Lung (tissue), 12 donors: ENCODE measurements around the gene JAKMIP3. TPM values are rescaled to one million over a fixed set of nuclear protein-coding genes. Genes with fewer than 3 reads are reported as not detected.

Experiments
- ATAC-seq: fragments of 200-7000 bp; cut with Tn5 transposase; one replicate; pipeline ENCODE4 v1.9.1; 2020; ENCODE audit warnings: moderate number of reproducible peaks; ENCODE audit not compliant: insufficient read depth, low FRiP score
- DNase-seq, 3 donors: peaks; one replicate each; pipeline ENCODE4 v3.0.0-alpha.2; 2013 to 2017
- H3K27ac ChIP-seq, 2 donors: one replicate each; pipeline ENCODE4 v1.5.1; 2013; ENCODE audit warnings: mild to moderate bottlenecking in 2 of 2, moderate library complexity in 2 of 2, control low read depth in 1 of 2, inconsistent platforms in 1 of 2, low read depth in 1 of 2, low read length in 1 of 2
- H3K27me3 ChIP-seq, 3 donors: one replicate each; pipeline ENCODE4 v1.5.1; 2013; ENCODE audit warnings: low read length in 2 of 3; ENCODE audit not compliant: control insufficient read depth in 3 of 3, insufficient read depth in 3 of 3
- H3K36me3 ChIP-seq, 4 donors: one replicate each; pipeline ENCODE4 v1.5.1; 2013; ENCODE audit warnings: low read length in 4 of 4, mild to moderate bottlenecking in 1 of 4, moderate library complexity in 1 of 4; ENCODE audit not compliant: control insufficient read depth in 4 of 4, insufficient read depth in 4 of 4
- H3K4me1 ChIP-seq, 5 donors: one replicate each; pipeline ENCODE4 v1.5.1; 2013; ENCODE audit warnings: low read length in 5 of 5, mild to moderate bottlenecking in 2 of 5, moderate library complexity in 1 of 5; ENCODE audit not compliant: control insufficient read depth in 5 of 5, insufficient read depth in 5 of 5
- H3K4me3 ChIP-seq: one replicate; pipeline ENCODE4 v1.5.1; 2013; ENCODE audit warnings: mild to moderate bottlenecking, control low read depth, moderate library complexity
- H3K9ac ChIP-seq, 2 donors: one replicate each; pipeline ENCODE4 v1.5.1; 2013; ENCODE audit warnings: low read length in 2 of 2, control low read depth in 1 of 2; ENCODE audit not compliant: insufficient read depth in 1 of 2
- H3K9me3 ChIP-seq, 4 donors: one replicate each; pipeline ENCODE4 v1.5.1; 2013; ENCODE audit warnings: low read length in 3 of 4, mild to moderate bottlenecking in 1 of 4, moderate library complexity in 1 of 4; ENCODE audit not compliant: control insufficient read depth in 4 of 4, insufficient read depth in 3 of 4
- CTCF ChIP-seq: IDR thresholded peaks from 2 replicates; pipeline ENCODE4 v1.5.1; 2012; ENCODE audit warnings: mild to moderate bottlenecking; ENCODE audit errors: control extremely low read depth, extremely low read depth
- WGBS, 2 donors: extraction: QIAGEN DNeasy Blood & Tissue Kit; methylation state at CpG; one replicate each; pipeline ENCODE4 v1.1.7; 2013; 5-methylcytosine and 5-hydroxymethylcytosine counted together
- polyA plus RNA-seq, 2 donors: library from polyadenylated mRNA; stranded (reverse); fragments of 200-250 nt; gene quantifications; one replicate each; pipeline ENCODE4 v1.2.1, GENCODE V29; 2013
- total RNA-seq, 2 donors: library from RNA; depleted of rRNA in 1 of 2; stranded (reverse); fragments of >200 nt in 1 of 2; gene quantifications; one replicate each; pipeline ENCODE4 v1.2.1, GENCODE V29; 2014 to 2021
- donor health status: control.
- donor health status: control.
- donor health status: Bipolar disorder and iron deficiency.
- donor health status: healthy.
- donor health status: DM: yes; HTN: yes; CAD: no.

Gene JAKMIP3
- total and polyA plus RNA-seq, 4 donors, result 0.14 to 0.34 (median 0.21) TPM

- no peak overlapping the region for H3K9ac ChIP-seq
- peaks cover 0 to 25% (median 0%) of the 10 kb centered on the region in 3 donors for H3K27me3 ChIP-seq
- H3K4me1 ChIP-seq, result no peaks in the 10 kb centered on the region
- no peak for DNase-seq
- H3K27ac ChIP-seq, result no peak overlapping the region
- ATAC-seq, result no peak
- peaks cover 0 to 24% (median 8%) of the 10 kb centered on the region in 4 donors for H3K9me3 ChIP-seq
- TF ChIP-seq CTCF, result no peak
- WGBS, 2 donors, result 76 to 88% methylated on average over 6 of the region's 6 CpGs
- H3K36me3 ChIP-seq, result no peaks in the 10 kb centered on the region
- no peak overlapping the region for H3K4me3 ChIP-seq
These were observed 10.1 kb upstream of the JAKMIP3 start for GRCh38 chr10:132055616-132056015.

- TF ChIP-seq CTCF, result no peak
- H3K4me1 ChIP-seq, result no peaks in the 10 kb centered on the region
- no peak overlapping the region for H3K9ac ChIP-seq
- H3K27me3 ChIP-seq, result peaks cover 0 to 34% (median 0%) of the 10 kb centered on the region in 3 donors
- no peak overlapping the region for H3K27ac ChIP-seq
- no peak for ATAC-seq
- no peaks in the 10 kb centered on the region for H3K36me3 ChIP-seq
- no peak overlapping the region for H3K4me3 ChIP-seq
- DNase-seq, result no peak
- peaks cover 0 to 21% (median 7%) of the 10 kb centered on the region in 4 donors for H3K9me3 ChIP-seq
- WGBS, 2 donors, result 84 to 95% methylated on average over 9 of the region's 9 CpGs
These were observed 9.1 kb upstream of the JAKMIP3 start for GRCh38 chr10:132056663-132057062.

- no peaks in the 10 kb centered on the region for H3K4me1 ChIP-seq
- no peak overlapping the region for H3K9ac ChIP-seq
- no peak for TF ChIP-seq CTCF
- peaks cover 0 to 17% (median 4%) of the 10 kb centered on the region in 4 donors for H3K9me3 ChIP-seq
- H3K27me3 ChIP-seq, result peaks cover 0 to 34% (median 0%) of the 10 kb centered on the region in 3 donors
- no peaks in the 10 kb centered on the region for H3K36me3 ChIP-seq
- H3K27ac ChIP-seq, result no peak overlapping the region
- DNase-seq, result no peak
- H3K4me3 ChIP-seq, result no peak overlapping the region
- 85 to 87% methylated on average over 18 to 21 of the region's 21 CpGs for WGBS, 2 donors
- no peak for ATAC-seq
These were observed 8.5 kb upstream of the JAKMIP3 start for GRCh38 chr10:132057191-132057681.
